ENCODE data around the gene GSTM2. TPM values are rescaled to one million over a fixed set of nuclear protein-coding genes. Genes with fewer than 3 reads are reported as not detected.

The GSTM2 gene
- total RNA-seq, 2 experiments from 2014 or later: 0.38 to 0.76 TPM

DNA sequence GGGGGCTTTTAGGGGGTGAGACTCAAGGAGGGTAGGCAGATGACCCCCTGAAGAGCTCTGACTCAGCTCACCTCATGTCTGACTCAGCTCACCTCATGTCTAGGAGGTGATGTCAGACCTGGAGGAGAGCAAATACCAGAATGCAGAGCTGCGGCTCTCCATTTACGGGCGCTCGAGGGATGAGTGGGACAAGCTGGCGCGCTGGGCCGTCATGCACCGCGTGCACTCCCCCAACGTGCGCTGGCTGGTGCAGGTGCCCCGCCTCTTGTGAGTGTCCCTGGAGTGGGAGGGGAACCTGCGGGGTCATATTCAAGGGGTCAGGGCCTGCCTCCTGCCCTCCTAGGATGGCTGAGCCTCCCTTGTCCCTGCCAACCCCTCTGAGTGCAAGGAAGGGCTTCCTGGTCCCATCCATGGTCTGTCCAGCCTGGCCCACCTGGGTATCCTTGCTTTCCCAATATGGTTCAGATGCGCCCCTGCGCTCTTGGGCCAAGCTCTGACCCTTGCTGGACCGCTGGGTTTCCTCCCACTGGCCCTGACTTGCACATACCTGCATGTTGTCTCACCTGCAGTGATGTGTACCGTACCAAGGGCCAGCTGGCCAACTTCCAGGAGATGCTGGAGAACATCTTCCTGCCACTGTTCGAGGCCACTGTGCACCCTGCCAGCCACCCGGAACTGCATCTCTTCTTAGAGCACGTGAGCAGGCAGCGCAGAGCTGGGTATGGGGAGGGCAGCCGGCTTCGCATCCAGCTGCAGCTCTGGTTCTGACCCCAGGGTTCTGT lies 39.1 kb upstream of the GSTM2 start:
- intact Hi-C loops (cut with micrococcal nuclease; ENCODE audit: unreplicated experiment): no loop called here
- H3K9me2 ChIP-seq (ENCODE audit: insufficient read depth, low read length): no peaks in the 10 kb centered on the region
- no peaks in the 10 kb centered on the region for H3K79me2 ChIP-seq (ENCODE audit: insufficient read depth, low read depth, low read length)
- BruUV-seq (replicated peaks): no TSS peak
- no peak overlapping the region for H3K27ac ChIP-seq (ENCODE audit: low read depth, low read length, poor library complexity, severe bottlenecking)
- H3K9me3 ChIP-seq (ENCODE audit: low read length): no peaks in the 10 kb centered on the region
- ChIA-PET CTCF (ENCODE audit: unreplicated experiment) (interaction anchor here (0.6 kb wide), 1 partner anchor 862 kb away, joined by 3 read pairs; no protein-coding TSS in a partner anchor), POLR2A (no interaction called here)
- H3K4me1 ChIP-seq (ENCODE audit: insufficient read depth, low read length, poor library complexity, severe bottlenecking): peaks cover 13% of the 10 kb centered on the region
- no peak overlapping the region for H3K4me2 ChIP-seq (ENCODE audit: low read length)
- TF ChIP-seq CTCF (conservative IDR thresholded peaks at IDR 0.05; ENCODE audit: low read length): no peak
- no peak for TF ChIP-seq EZH2phosphoT487 (IDR thresholded peaks at IDR 0.05; ENCODE audit: borderline replicate concordance, low read depth, low read length)
- H4K20me1 ChIP-seq (ENCODE audit: insufficient read depth, low read length): no peaks in the 10 kb centered on the region
- H2AFZ ChIP-seq (ENCODE audit: low read length): no peak overlapping the region
- H3K4me3 ChIP-seq (ENCODE audit: low read depth, low read length, poor library complexity, severe bottlenecking): no peak overlapping the region
- no peak for DNase-seq (ENCODE audit: low spot score)
- H3K36me3 ChIP-seq (ENCODE audit: insufficient read depth, low read length): peaks cover 44% of the 10 kb centered on the region

- no peaks in the 10 kb centered on the region for H3K79me2 ChIP-seq (ENCODE audit: insufficient read depth, low read depth, low read length)
- no peaks in the 10 kb centered on the region for H3K9me2 ChIP-seq (ENCODE audit: insufficient read depth, low read length)
- H4K20me1 ChIP-seq (ENCODE audit: insufficient read depth, low read length): no peaks in the 10 kb centered on the region
- POLR2A ChIA-PET: no interaction called here
- peaks cover 10% of the 10 kb centered on the region for H3K4me1 ChIP-seq (ENCODE audit: insufficient read depth, low read length, poor library complexity, severe bottlenecking)
- H3K9me3 ChIP-seq (ENCODE audit: low read length): no peaks in the 10 kb centered on the region
- no peak overlapping the region for H3K27ac ChIP-seq (ENCODE audit: low read depth, low read length, poor library complexity, severe bottlenecking)
- no peak for DNase-seq (ENCODE audit: low spot score)
- no peak overlapping the region for H3K4me3 ChIP-seq (ENCODE audit: low read depth, low read length, poor library complexity, severe bottlenecking)
- no peak overlapping the region for H3K4me2 ChIP-seq (ENCODE audit: low read length)
- peaks cover 44% of the 10 kb centered on the region for H3K36me3 ChIP-seq (ENCODE audit: insufficient read depth, low read length)
- H2AFZ ChIP-seq (ENCODE audit: low read length): no peak overlapping the region
- CTCF ChIA-PET (ENCODE audit: unreplicated experiment): interaction anchor here (1.7 kb wide), 1 partner anchor 83 kb away, joined by 6 read pairs; no protein-coding TSS in a partner anchor
- TF ChIP-seq CTCF (conservative IDR thresholded peaks at IDR 0.05; ENCODE audit: low read length) (no peak), EZH2phosphoT487 (IDR thresholded peaks at IDR 0.05; ENCODE audit: borderline replicate concordance, low read depth, low read length) (no peak)
- no TSS peak for BruUV-seq (replicated peaks)
- intact Hi-C loops (cut with micrococcal nuclease; ENCODE audit: unreplicated experiment): loop anchor here (1.0 kb wide), 1 partner anchor 83 kb away; no protein-coding TSS in a partner anchor
Measured at GRCh38 chr1:109629372-109630030, 38.4 kb upstream of the GSTM2 start.
